OCI-LY1 (cell line): Measurements from ENCODE around the gene MRPL3.

Source experiments
- CTCF ChIP-seq: fragments of 200-600 bp; sonication (generic), shearing (Covaris generic); IDR thresholded peaks from 2 replicates; pipeline ENCODE4 v1.5.1; 2017; ENCODE audit warnings: mild to moderate bottlenecking, antibody characterized with exemption, low read length, moderate library complexity, mixed read lengths
- EZH2 ChIP-seq: fragments of 200-600 bp; sonication (generic), shearing (Covaris generic); IDR thresholded peaks from 2 replicates; pipeline ENCODE4 v1.8.0; 2017; ENCODE audit warnings: borderline replicate concordance, mixed run types, mild to moderate bottlenecking, antibody characterized with exemption, low read length, moderate library complexity, mixed read lengths

- TF ChIP-seq CTCF (no peak), EZH2 (no peak)
These were observed 11.7 kb downstream of the MRPL3 start for GRCh38 chr3:131491084-131491483.
